HUES6 (cell line): ENCODE data around the gene GRB14.
"Not testable (repeated sequence)": the region's sequence is repeated elsewhere in the genome, so short reads cannot be mapped to it uniquely, and the experiment has no call there.

Source experiments
- H3K27ac ChIP-seq: 2 replicates; pipeline ENCODE4 v1.7.0; 2013; ENCODE audit warnings: low read depth, mild to moderate bottlenecking, low read length, inconsistent platforms
- H3K27me3 ChIP-seq: 2 replicates; pipeline ENCODE4 v1.6.1; 2013; ENCODE audit warnings: low read length; ENCODE audit not compliant: control insufficient read depth, insufficient read depth
- H3K36me3 ChIP-seq: 2 replicates; pipeline ENCODE4 v1.6.1; 2013; ENCODE audit warnings: low read length; ENCODE audit not compliant: control insufficient read depth, insufficient read depth
- H3K4me1 ChIP-seq: 2 replicates; pipeline ENCODE4 v1.6.1; 2013; ENCODE audit warnings: low read length; ENCODE audit not compliant: control insufficient read depth, insufficient read depth
- H3K4me3 ChIP-seq: 2 replicates; pipeline ENCODE4 v1.5.1; 2013; ENCODE audit warnings: low read depth, low read length
- H3K9ac ChIP-seq: one replicate; pipeline ENCODE4 v1.6.1; 2013; ENCODE audit warnings: mild to moderate bottlenecking, low read length
- H3K9me3 ChIP-seq: 2 replicates; pipeline ENCODE4 v1.6.1; 2013; ENCODE audit warnings: low read depth, low read length; ENCODE audit not compliant: control insufficient read depth, insufficient read depth

The GRB14 gene

DNA sequence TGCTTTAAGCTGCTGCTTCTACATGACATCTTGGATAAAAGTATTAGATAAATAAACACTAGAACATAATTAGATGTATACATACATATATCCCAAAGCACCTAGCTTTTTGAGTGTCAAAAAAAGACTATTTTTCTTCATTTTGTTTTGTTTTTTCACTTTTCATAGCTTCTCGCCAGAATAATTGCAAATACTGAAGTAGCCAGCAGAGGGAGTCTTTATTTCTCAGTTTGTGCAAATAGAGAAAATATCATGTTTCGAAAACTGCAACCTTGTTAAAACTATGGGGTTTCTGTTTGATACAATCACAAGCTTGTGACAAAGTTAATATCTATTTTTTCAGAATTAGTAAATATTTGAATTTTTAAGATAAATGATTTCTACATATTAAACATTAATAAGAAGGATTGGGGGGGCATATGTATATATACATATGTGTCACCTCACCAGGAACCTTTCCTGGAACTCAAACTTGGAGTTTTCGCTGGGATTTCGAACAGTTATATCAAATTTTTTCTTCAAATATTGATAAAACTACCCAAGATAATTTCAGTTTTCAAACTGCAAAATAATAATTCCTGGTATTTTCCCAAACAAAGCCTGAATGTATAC lies 61.0 kb downstream of the GRB14 start:
- no peak overlapping the region for H3K27ac ChIP-seq
- H3K4me3 ChIP-seq, result no peak overlapping the region
- H3K27me3 ChIP-seq, result no peaks in the 10 kb centered on the region
- no peak overlapping the region for H3K9ac ChIP-seq
- no peaks in the 10 kb centered on the region for H3K9me3 ChIP-seq
- H3K36me3 ChIP-seq, result no peaks in the 10 kb centered on the region
- H3K4me1 ChIP-seq, result no peaks in the 10 kb centered on the region

DNA sequence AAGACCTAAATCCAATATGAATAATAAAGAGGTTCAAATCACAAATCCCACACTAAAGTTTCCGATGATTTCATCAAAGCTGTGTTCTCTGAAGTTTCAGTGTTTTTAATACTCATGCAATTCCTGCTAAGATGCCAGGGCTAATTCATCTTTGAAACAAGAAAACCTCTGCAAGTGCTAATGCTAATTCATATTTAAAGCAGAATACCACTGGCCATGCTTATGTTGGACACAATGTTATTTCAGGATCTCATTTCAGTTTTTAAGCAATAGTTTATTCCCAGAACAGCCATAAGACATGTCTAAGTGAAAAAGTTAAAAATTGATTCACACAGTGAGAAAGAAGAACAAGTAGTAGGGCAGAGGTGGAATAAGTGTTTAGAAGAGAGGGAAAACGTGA lies 62.8 kb downstream of the GRB14 start:
- Histone ChIP-seq H3K27me3 (no peaks in the 10 kb centered on the region), H3K9ac (no peak overlapping the region), H3K4me1 (no peaks in the 10 kb centered on the region), H3K9me3 (no peaks in the 10 kb centered on the region), H3K27ac (no peak overlapping the region), H3K36me3 (no peaks in the 10 kb centered on the region), H3K4me3 (no peak overlapping the region)

DNA sequence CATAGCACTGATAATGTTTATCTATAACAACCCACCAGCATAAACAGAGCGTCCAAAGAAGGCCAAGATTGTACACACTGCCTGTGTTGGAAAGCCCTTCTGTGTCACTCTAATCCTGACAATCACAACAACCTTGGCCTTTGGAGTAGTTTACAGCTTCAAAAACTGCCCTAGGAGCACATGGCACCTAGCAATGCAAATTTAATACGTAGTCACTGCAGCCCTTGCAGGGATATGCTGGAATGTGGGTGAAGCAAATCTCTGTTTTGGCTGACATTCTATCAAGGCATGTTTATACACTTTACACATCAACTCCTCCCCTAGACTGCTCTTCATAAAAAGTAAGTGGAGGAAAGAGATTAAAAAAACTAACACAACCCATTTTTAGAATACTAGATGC lies 66.8 kb downstream of the GRB14 start:
- Histone ChIP-seq H3K9ac (no peak overlapping the region), H3K27ac (no peak overlapping the region), H3K9me3 (no peaks in the 10 kb centered on the region), H3K36me3 (no peaks in the 10 kb centered on the region), H3K4me3 (no peak overlapping the region), H3K4me1 (no peaks in the 10 kb centered on the region), H3K27me3 (no peaks in the 10 kb centered on the region)

DNA sequence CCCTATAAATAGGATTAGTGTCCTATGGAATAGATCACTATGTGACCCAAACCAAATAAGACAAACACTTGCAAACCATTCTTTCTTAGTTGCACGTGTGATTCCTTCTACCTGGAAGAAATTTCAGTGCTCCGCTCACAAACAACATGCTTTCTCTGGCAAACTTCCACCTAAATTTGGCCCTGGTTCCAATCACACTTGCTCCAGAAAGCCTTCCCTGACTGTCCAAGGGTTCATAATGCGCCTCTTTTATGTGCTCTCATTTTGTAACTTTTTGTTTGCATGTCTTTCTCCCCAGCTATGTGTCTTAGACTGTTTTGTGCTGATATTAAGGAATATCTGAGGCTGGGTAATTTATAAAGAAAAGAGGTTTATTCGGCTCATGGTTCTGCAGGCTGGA lies 69.8 kb downstream of the GRB14 start:
- Histone ChIP-seq H3K4me1 (no peaks in the 10 kb centered on the region), H3K27me3 (no peaks in the 10 kb centered on the region), H3K27ac (no peak overlapping the region), H3K36me3 (0 out of 2 replicates have a peak, but pooled peaks cover 1% of the 10 kb centered on the region), H3K9me3 (no peaks in the 10 kb centered on the region), H3K4me3 (no peak overlapping the region), H3K9ac (no peak overlapping the region)

DNA sequence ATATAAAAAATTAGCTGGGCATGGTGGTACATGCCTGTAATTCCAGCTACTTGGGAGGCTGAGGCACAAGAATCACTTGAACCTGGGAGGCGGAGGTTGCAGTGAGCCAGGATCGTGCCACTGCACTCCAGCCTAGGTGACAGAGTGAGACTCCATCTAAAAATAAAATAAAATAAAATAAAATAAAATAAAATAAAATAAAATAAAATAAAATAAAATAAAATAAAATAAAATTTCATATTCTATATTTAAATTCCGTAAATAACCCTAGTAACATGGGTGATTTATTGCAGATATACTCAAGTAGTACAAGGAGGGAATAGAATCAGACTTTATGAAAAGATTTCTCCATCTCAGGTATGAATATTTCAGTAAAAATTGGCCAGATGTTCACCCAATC lies 71.6 kb downstream of the GRB14 start:
- H3K27ac ChIP-seq, H3K9me3 ChIP-seq, H3K9ac ChIP-seq, H3K36me3 ChIP-seq, H3K4me3 ChIP-seq, H3K27me3 ChIP-seq, H3K4me1 ChIP-seq: not testable (repeated sequence)

DNA sequence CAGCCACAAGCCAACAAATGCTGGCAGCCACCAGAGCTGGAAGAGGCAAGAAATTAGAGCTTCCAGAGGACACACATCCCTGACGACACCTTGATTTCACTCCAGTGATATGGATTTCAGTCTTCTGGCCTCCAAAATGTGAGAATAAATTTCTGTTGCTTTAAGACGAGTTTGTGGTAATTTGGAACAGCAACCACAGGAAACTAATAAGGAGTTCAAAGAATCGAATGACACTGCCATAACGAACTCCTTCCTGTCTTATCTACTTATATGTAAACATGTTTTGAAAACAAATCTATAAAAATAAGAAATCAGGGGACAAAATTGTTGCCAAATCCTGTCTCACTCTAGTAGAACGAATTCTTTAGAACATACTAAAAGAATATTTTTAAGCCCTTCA lies 75.8 kb downstream of the GRB14 start:
- no peak overlapping the region for H3K9ac ChIP-seq
- H3K4me3 ChIP-seq, result no peak overlapping the region
- H3K27me3 ChIP-seq, result no peaks in the 10 kb centered on the region
- no peak overlapping the region for H3K27ac ChIP-seq
- H3K36me3 ChIP-seq, result 0 out of 2 replicates have a peak, but pooled peaks cover 3% of the 10 kb centered on the region
- peaks cover 4% of the 10 kb centered on the region for H3K9me3 ChIP-seq
- H3K4me1 ChIP-seq, result no peaks in the 10 kb centered on the region

DNA sequence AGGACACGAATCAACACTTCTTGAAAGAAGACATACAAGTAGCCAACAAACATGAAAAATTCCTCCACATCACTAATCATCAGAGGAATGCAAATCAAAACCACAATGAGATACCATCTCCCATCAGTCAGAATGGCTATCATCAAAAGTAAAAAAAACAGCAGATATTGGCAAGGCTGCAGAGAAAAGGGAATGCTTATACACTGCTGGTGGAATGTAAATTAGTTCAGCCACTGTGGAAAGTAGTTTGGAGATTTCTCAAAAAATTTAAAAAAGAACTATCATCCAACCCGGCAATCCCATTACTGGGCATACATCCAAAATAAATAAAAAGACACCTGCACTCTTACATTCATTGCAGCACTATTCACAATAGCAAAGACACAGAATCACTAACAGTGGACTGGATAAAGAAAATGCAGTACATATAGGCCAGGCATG lies 78.7 kb downstream of the GRB14 start:
- H3K4me1 ChIP-seq, result no peaks in the 10 kb centered on the region; the same call in 1 of the 2 replicates
- peaks cover 4% of the 10 kb centered on the region for H3K9me3 ChIP-seq
- no peaks in the 10 kb centered on the region for H3K27me3 ChIP-seq
- 0 out of 2 replicates have a peak, but pooled peaks cover 3% of the 10 kb centered on the region for H3K36me3 ChIP-seq
- no peak overlapping the region for H3K9ac ChIP-seq
- no peak overlapping the region for H3K4me3 ChIP-seq
- H3K27ac ChIP-seq, result no peak overlapping the region

DNA sequence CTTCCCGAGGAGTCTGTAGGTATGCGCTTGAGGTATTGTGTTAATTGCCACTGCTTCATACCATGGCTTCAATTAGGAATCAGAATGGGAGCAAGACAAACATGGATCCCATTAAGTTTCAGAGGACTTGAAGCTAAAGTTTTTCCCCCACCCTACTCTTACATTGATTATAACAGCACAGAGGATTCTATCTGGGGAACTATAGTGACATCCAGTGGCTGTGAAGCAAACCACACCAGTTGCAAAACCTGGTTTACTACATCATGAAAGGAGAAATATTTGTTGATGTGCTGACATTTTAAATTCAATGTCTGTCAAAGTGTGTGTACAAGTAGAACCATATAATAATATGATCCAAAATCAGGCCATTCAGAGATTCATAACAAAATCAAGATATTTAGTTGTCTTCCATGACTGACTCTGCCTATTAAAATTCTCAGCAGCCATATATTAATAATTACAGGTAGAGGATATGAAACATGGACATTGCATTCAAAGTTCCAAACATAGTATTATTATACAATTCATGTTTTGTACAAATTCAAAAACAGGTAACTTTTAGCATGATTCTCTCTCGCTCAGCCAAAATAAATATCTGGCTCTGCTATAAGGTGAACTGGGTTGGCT lies 82.9 kb downstream of the GRB14 start:
- Histone ChIP-seq H3K27me3 (no peaks in the 10 kb centered on the region), H3K4me1 (no peaks in the 10 kb centered on the region; the same call in none of the 2 replicates), H3K36me3 (no peaks in the 10 kb centered on the region), H3K4me3 (no peak overlapping the region), H3K27ac (no peak overlapping the region), H3K9ac (no peak overlapping the region), H3K9me3 (no peaks in the 10 kb centered on the region)

DNA sequence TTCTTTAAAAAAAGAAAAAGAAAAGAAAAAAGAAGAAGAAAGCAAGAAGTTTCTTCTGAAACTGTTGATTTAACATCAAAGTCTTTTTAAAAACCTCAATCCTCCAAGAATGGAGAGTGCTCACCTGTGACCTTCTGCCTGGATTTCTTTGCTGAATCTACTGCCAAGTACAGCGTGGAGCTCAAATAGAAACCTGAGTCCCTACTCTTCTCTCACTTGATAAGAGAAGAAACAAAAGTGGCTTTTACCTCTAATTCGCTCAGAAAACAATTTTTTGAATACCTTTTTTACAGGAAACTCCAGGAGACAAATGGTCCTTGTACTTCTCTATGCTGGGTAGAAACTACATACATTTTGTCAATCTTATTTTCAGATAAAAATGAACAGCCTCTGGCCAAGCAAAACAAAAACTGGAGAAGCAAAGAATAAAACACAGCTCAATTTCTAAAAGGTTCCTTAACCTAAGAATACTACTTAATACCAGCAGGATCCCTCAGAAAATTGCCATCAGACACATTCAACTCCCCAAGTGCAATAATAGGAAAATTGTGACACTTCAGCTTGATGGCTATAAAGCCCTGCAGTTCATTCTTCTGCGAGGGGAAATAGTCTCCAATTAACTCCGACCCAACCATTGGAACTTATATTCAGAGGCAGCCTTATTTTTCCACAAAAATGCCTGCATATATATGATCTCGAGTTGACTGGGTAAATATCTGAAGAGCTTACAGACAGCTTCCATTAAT lies 85.8 kb downstream of the GRB14 start:
- H3K4me1 ChIP-seq, result no peaks in the 10 kb centered on the region; the same call in none of the 2 replicates
- H3K9ac ChIP-seq, result no peak overlapping the region
- H3K36me3 ChIP-seq, result no peaks in the 10 kb centered on the region
- H3K9me3 ChIP-seq, result no peaks in the 10 kb centered on the region
- no peaks in the 10 kb centered on the region for H3K27me3 ChIP-seq
- H3K27ac ChIP-seq, result no peak overlapping the region
- H3K4me3 ChIP-seq, result no peak overlapping the region

DNA sequence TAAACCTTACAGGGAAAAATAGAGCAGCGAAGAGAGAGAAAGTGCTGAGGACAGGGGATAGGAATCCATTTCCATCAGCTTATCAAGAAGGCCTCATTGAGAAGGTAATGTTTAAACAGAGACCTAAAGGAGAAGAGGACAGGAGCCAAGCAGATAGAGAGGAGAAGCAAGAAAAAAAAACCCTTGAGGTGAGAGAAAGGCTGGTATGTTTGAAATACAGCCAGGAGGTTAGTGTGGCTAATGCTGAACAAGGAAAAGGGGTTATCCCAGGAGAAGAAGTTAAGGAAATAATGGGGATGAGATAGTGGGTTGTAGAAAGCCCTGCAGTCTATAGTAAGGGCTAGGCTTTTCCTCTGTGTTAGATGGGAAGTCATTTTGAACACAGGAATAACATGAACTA lies 90.8 kb downstream of the GRB14 start:
- H3K27me3 ChIP-seq, result no peaks in the 10 kb centered on the region
- H3K9me3 ChIP-seq, result no peaks in the 10 kb centered on the region
- H3K9ac ChIP-seq, result no peak overlapping the region
- H3K27ac ChIP-seq, result no peak overlapping the region
- no peak overlapping the region for H3K4me3 ChIP-seq
- H3K4me1 ChIP-seq, result no peaks in the 10 kb centered on the region; the same call in 1 of the 2 replicates
- H3K36me3 ChIP-seq, result no peaks in the 10 kb centered on the region

DNA sequence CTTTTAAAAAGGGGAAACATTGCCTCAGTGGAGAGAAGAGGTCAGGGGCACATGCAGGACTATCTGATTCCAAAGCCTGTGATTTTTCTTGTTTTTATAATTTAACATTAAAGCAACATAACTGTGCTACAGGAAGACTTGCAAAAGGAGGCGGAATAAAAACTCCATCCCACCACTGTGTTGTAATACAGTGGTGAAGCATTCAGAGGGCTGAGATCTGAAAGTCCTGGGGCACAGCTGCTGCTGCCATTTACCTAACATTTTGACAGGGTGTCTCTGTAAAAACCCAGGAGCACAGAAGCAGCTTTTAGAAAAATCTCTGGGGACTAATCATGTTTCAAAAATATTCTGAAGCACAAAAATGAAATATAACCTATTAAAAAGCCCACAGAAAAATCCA lies 97.6 kb downstream of the GRB14 start:
- Histone ChIP-seq H3K9ac (no peak overlapping the region), H3K4me3 (no peak overlapping the region), H3K4me1 (no peaks in the 10 kb centered on the region), H3K27ac (no peak overlapping the region), H3K27me3 (no peaks in the 10 kb centered on the region), H3K9me3 (peaks cover 12% of the 10 kb centered on the region; the same call in 1 of the 2 replicates), H3K36me3 (peaks cover 16% of the 10 kb centered on the region)
